Body of pancreas (tissue), 4 donors: ENCODE data around the gene GPR27.

Experiments
- CTCF ChIP-seq, 7 experiments: fragments of 450-650 bp in 4 of 7; fragments of 200-600 bp in 3 of 7; sonication (generic) in 3 of 7; IDR thresholded peaks; one replicate each; pipeline ENCODE4 v1.5.1; 2016 to 2019; ENCODE audit warnings: antibody characterized with exemption in 7 of 7
- POLR2A ChIP-seq, 3 donors: fragments of 450-650 bp; IDR thresholded peaks; one replicate each; pipeline ENCODE4 v1.6.1; 2016; ENCODE audit warnings: antibody characterized with exemption in 3 of 3, mild to moderate bottlenecking in 2 of 3

DNA sequence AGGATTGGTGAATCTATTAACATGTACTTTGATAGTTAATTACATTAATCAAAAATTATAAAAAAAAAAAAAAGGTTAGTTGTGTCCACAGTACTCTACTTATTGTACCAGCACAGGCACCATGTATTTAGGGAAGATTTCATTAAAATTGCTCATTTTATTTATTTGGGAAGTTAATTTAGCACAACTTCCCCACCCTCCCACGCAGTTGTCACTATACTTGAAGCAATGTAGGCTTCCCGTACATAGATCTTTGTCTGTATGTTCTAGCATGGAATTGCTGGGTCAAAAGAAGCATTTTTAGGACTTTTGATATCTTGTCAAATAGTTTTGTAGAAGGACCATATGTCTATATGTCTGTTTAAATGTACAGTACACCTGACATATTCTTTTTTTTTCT is 4.4 kb downstream of the GPR27 start:
- no peak for TF ChIP-seq CTCF (IDR thresholded peaks at IDR 0.05)
- TF ChIP-seq POLR2A (IDR thresholded peaks at IDR 0.05) = no peak
